Lower lobe of right lung (tissue), 2 donors: ENCODE measurements around the gene TTC23. TPM values are rescaled to one million over a fixed set of nuclear protein-coding genes. Genes with fewer than 3 reads are reported as not detected.

Experiments used
- ATAC-seq, 2 donors: fragments of 200-7000 bp; cut with Tn5 transposase; one replicate each; pipeline ENCODE4 v1.9.1; 2020 to 2022; ENCODE audit warnings: mild to moderate bottlenecking in 2 of 2, moderate library complexity in 2 of 2
- DNase-seq: peaks from one replicate; pipeline ENCODE4 v3.0.0-alpha.2; 2020
- H3K27ac ChIP-seq: fragments of 200-600 bp; one replicate; pipeline ENCODE4 v1.8.0; 2022
- H3K27me3 ChIP-seq: fragments of 200-600 bp; one replicate; pipeline ENCODE4 v1.8.0; 2022; ENCODE audit warnings: low read depth
- H3K36me3 ChIP-seq: fragments of 200-600 bp; one replicate; pipeline ENCODE4 v1.8.0; 2022; ENCODE audit warnings: mild to moderate bottlenecking
- H3K4me1 ChIP-seq: fragments of 200-600 bp; one replicate; pipeline ENCODE4 v1.8.0; 2022
- H3K4me3 ChIP-seq: fragments of 200-600 bp; one replicate; pipeline ENCODE4 v1.8.0; 2022; ENCODE audit warnings: mild to moderate bottlenecking
- H3K9me3 ChIP-seq: fragments of 200-600 bp; one replicate; pipeline ENCODE4 v1.8.0; 2022
- intact Hi-C: fragments of 100-400 bp; cut with DNase I; formaldehyde crosslinking; loops from one replicate; pipeline ENCODE4 v1.11.0; 2022
- total RNA-seq: library from RNA; stranded (reverse); fragmentation: NEBNext Ultra II Directional; extraction: Animal tissue kit (Norgen Biotek cat#: 25700); gene quantifications from one replicate; pipeline ENCODE4 v1.2.1, GENCODE V29; 2021
- TF ChIP-seq, protein P1 (sequence below): fragments of 200-600 bp; IDR thresholded peaks from one replicate; pipeline ENCODE4 v1.8.0; 2022; ENCODE audit warnings: antibody characterized with exemption, mild to moderate bottlenecking
- donor health status: DM: no; HTN: yes; CAD: no; lungs with severe emphysema.

The TTC23 gene
- total RNA-seq, 1 donor from 2014 or later = 16.4 TPM

DNA sequence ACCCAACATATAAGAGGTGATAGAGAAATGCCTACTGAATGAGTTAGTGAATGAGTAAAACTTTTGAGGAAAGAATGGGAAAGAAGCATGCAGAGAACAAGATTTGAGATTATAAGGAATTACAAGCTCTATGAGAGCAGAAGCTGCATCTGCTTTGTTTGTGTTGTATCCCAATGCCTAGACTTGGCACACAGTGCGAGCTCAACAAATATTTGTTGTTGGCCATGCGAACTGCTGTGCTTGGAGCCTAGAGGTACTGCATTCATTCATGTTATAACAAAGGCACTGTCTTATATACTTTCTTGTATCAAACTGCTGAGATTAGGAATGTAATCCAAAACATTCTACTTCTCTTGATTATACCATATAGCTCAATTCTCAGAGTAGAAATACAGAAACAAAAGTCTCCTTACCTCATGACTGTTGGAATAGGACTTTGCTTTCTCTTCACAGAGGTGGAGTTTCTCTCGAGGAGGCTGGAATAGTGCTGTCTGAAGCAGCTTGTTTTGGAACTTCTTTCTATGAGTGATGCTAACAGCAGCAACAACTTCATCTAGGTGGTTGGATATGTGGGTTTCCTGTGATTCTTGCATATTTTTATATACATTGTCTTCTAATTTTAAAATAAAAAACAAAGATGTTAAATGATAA is 21.1 kb downstream of the TTC23 start:
- Histone ChIP-seq H3K4me3 (no peak overlapping the region), H3K27me3 (no peaks in the 10 kb centered on the region), H3K36me3 (peaks cover 43% of the 10 kb centered on the region), H3K27ac (no peak overlapping the region), H3K9me3 (no peaks in the 10 kb centered on the region), H3K4me1 (no peaks in the 10 kb centered on the region)
- intact Hi-C loops = no loop called here
- TF ChIP-seq, protein P1, sequence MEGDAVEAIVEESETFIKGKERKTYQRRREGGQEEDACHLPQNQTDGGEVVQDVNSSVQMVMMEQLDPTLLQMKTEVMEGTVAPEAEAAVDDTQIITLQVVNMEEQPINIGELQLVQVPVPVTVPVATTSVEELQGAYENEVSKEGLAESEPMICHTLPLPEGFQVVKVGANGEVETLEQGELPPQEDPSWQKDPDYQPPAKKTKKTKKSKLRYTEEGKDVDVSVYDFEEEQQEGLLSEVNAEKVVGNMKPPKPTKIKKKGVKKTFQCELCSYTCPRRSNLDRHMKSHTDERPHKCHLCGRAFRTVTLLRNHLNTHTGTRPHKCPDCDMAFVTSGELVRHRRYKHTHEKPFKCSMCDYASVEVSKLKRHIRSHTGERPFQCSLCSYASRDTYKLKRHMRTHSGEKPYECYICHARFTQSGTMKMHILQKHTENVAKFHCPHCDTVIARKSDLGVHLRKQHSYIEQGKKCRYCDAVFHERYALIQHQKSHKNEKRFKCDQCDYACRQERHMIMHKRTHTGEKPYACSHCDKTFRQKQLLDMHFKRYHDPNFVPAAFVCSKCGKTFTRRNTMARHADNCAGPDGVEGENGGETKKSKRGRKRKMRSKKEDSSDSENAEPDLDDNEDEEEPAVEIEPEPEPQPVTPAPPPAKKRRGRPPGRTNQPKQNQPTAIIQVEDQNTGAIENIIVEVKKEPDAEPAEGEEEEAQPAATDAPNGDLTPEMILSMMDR = no peak
- ATAC-seq (no peak), DNase-seq (no peak)

- peaks cover 49% of the 10 kb centered on the region for H3K36me3 ChIP-seq
- H3K4me1 ChIP-seq = no peaks in the 10 kb centered on the region
- TF ChIP-seq, protein P1 = no peak
- H3K27ac ChIP-seq = no peak overlapping the region
- DNase-seq (no peak), ATAC-seq (no peak)
- no peak overlapping the region for H3K4me3 ChIP-seq
- no peaks in the 10 kb centered on the region for H3K27me3 ChIP-seq
- intact Hi-C loops = no loop called here
- H3K9me3 ChIP-seq = no peaks in the 10 kb centered on the region
Observed at GRCh38 chr15:99226802-99227201, 22.6 kb downstream of the TTC23 start.

- peaks cover 68% of the 10 kb centered on the region for H3K36me3 ChIP-seq
- no peaks in the 10 kb centered on the region for H3K27me3 ChIP-seq
- intact Hi-C loops = no loop called here
- no peak overlapping the region for H3K27ac ChIP-seq
- no peak overlapping the region for H3K4me3 ChIP-seq
- H3K9me3 ChIP-seq = no peaks in the 10 kb centered on the region
- no peaks in the 10 kb centered on the region for H3K4me1 ChIP-seq
- TF ChIP-seq, protein P1 = no peak
- DNase-seq = no peak
- ATAC-seq = no peak
Observed at GRCh38 chr15:99224372-99225214, 24.8 kb downstream of the TTC23 start.

- Histone ChIP-seq H3K9me3 (no peaks in the 10 kb centered on the region), H3K36me3 (peaks cover 17% of the 10 kb centered on the region), H3K4me3 (no peak overlapping the region), H3K4me1 (no peaks in the 10 kb centered on the region), H3K27me3 (no peaks in the 10 kb centered on the region), H3K27ac (no peak overlapping the region)
- DNase-seq = peak; percentile 74
- intact Hi-C loops = no loop called here
- TF ChIP-seq, protein P1 = peak; percentile 86
- peak; percentile 81 to 82 for ATAC-seq
Observed at GRCh38 chr15:99213187-99213811, 36.1 kb downstream of the TTC23 start.

- no peaks in the 10 kb centered on the region for H3K4me1 ChIP-seq
- intact Hi-C loops = no loop called here
- no peak for ATAC-seq
- TF ChIP-seq, protein P1 = no peak
- H3K27ac ChIP-seq = no peak overlapping the region
- no peaks in the 10 kb centered on the region for H3K9me3 ChIP-seq
- H3K4me3 ChIP-seq = no peak overlapping the region
- DNase-seq = no peak
- peaks cover 8% of the 10 kb centered on the region for H3K36me3 ChIP-seq
- H3K27me3 ChIP-seq = no peaks in the 10 kb centered on the region
Observed at GRCh38 chr15:99212406-99212805, 37.0 kb downstream of the TTC23 start.
